Muscle of leg (tissue), 11 donors: ENCODE results near the gene VCX. TPM values are rescaled to one million over a fixed set of nuclear protein-coding genes. Genes with fewer than 3 reads are reported as not detected.

Experiments
- DNase-seq: peaks from one replicate; pipeline ENCODE4 v3.0.0; 2013
- H3K27ac ChIP-seq: one replicate; pipeline ENCODE4 v1.5.1; 2013; ENCODE audit warnings: mild to moderate bottlenecking, low read length, control low read depth
- H3K27me3 ChIP-seq: one replicate; pipeline ENCODE4 v1.6.1; 2013; ENCODE audit warnings: low read length; ENCODE audit not compliant: control insufficient read depth, insufficient read depth
- H3K36me3 ChIP-seq: one replicate; pipeline ENCODE4 v1.6.1; 2013; ENCODE audit warnings: low read length; ENCODE audit not compliant: control insufficient read depth, insufficient read depth
- H3K4me1 ChIP-seq: one replicate; pipeline ENCODE4 v1.6.1; 2013; ENCODE audit warnings: low read length; ENCODE audit not compliant: control insufficient read depth, insufficient read depth
- H3K4me3 ChIP-seq: one replicate; pipeline ENCODE4 v1.5.1; 2013; ENCODE audit warnings: low read length, control low read depth
- H3K9me3 ChIP-seq: replicated peaks from 2 replicates; pipeline ENCODE4 v1.6.1; 2013; ENCODE audit warnings: low read depth, low read length; ENCODE audit not compliant: control insufficient read depth
- WGBS: methylation state at CpG from one replicate; pipeline ENCODE4 v1.1.5; 2013; ENCODE audit warnings: missing lambda C conversion rate; ENCODE audit not compliant: insufficient coverage; 5-methylcytosine and 5-hydroxymethylcytosine counted together
- polyA plus RNA-seq, 8 donors: library from polyadenylated mRNA; unstranded; fragments of 120-200 nt; gene quantifications; one replicate each; pipeline versions ENCODE4 v1.2.1 to v1.2.3, GENCODE V29; 2013; ENCODE audit warnings: inconsistent platforms in 1 of 8, low replicate concordance in 1 of 8; ENCODE audit not compliant: insufficient read length in 8 of 8, insufficient read depth in 1 of 8
- total RNA-seq: library from RNA; stranded (reverse); fragments of 120-200 nt; gene quantifications from one replicate; pipeline ENCODE4 v1.2.4, GENCODE V29; 2013

The VCX gene
- total and polyA plus RNA-seq, 9 donors, result 0.24 to 0.30 TPM; not detected in 7

GRCh38 chrX:7889680-7890079 is 46.7 kb downstream of the VCX start:
- Histone ChIP-seq H3K4me1 (no peaks in the 10 kb centered on the region), H3K27me3 (peaks cover 5% of the 10 kb centered on the region), H3K27ac (no peak overlapping the region), H3K4me3 (no peak overlapping the region), H3K9me3 (no peaks in the 10 kb centered on the region), H3K36me3 (no peaks in the 10 kb centered on the region)
- WGBS, result no CpG with 5 or more reads among the region's 2 CpGs
- no peak for DNase-seq

GRCh38 chrX:7891928-7892327 is 49.0 kb downstream of the VCX start:
- H3K4me3 ChIP-seq, result no peak overlapping the region
- no peak for DNase-seq
- H3K4me1 ChIP-seq, result no peaks in the 10 kb centered on the region
- no peaks in the 10 kb centered on the region for H3K36me3 ChIP-seq
- no peaks in the 10 kb centered on the region for H3K9me3 ChIP-seq
- 73% methylated on average over 4 of the region's 9 CpGs for WGBS
- H3K27ac ChIP-seq, result no peak overlapping the region
- H3K27me3 ChIP-seq, result peaks cover 5% of the 10 kb centered on the region

Other genes with a start within 250 kb of the VCX start
- 10.2 TPM for gene PNPLA4, start 84.2 kb downstream of the VCX start, total RNA-seq
- gene PNPLA4, start 84.2 kb downstream of the VCX start, polyA plus RNA-seq, result 10 to 100 TPM; 11.5 to 16.3 (median 14.0) TPM